OCI-LY1 (cell line): Measurements from ENCODE around the gene HBZ.

ENCODE experiments used
- H2AFZ ChIP-seq: fragments of 200-600 bp; sonication (generic), shearing (Covaris generic); 2 replicates; pipeline ENCODE4 v1.6.0; 2014; ENCODE audit warnings: antibody characterized with exemption, mild to moderate bottlenecking, low read length
- H3F3A ChIP-seq: fragments of 200-600 bp; sonication (generic), shearing (Covaris generic); 2 replicates; pipeline ENCODE4 v1.6.0; 2014; ENCODE audit warnings: mild to moderate bottlenecking, antibody characterized with exemption, low read length, moderate library complexity; ENCODE audit not compliant: insufficient read depth
- H3K27ac ChIP-seq: fragments of 200-600 bp; sonication (generic); 2 replicates; pipeline ENCODE4 v1.5.1; 2014; ENCODE audit warnings: low read length, mixed run types, mild to moderate bottlenecking, low read depth; ENCODE audit not compliant: poor library complexity, severe bottlenecking
- H3K27me3 ChIP-seq: fragments of 200-600 bp; sonication (generic); 2 replicates; pipeline ENCODE4 v1.6.0; 2014; ENCODE audit warnings: antibody characterized with exemption, mild to moderate bottlenecking, low read length, moderate library complexity; ENCODE audit not compliant: insufficient read depth
- H3K36me3 ChIP-seq: fragments of 200-600 bp; sonication (generic); 2 replicates; pipeline ENCODE4 v1.6.1; 2014; ENCODE audit warnings: mild to moderate bottlenecking, antibody characterized with exemption, low read length, moderate library complexity, mixed read lengths; ENCODE audit not compliant: insufficient read depth
- H3K4me1 ChIP-seq: fragments of 200-600 bp; sonication (generic); 2 replicates; pipeline ENCODE4 v1.5.1; 2014; ENCODE audit warnings: mild to moderate bottlenecking, low read length, moderate library complexity; ENCODE audit not compliant: insufficient read depth, severe bottlenecking
- H3K4me2 ChIP-seq: fragments of 200-600 bp; sonication (generic), shearing (Covaris generic); 2 replicates; pipeline ENCODE4 v1.6.1; 2014; ENCODE audit warnings: low read length
- H3K4me3 ChIP-seq: fragments of 200-600 bp; sonication (generic); 2 replicates; pipeline ENCODE4 v1.5.1; 2014; ENCODE audit warnings: low read length, low read depth, mild to moderate bottlenecking, mixed read lengths; ENCODE audit not compliant: poor library complexity, severe bottlenecking
- H3K79me2 ChIP-seq: fragments of 200-600 bp; shearing (Covaris generic); 2 replicates; pipeline ENCODE4 v1.6.1; 2016; ENCODE audit warnings: mixed run types, low read length, mixed read lengths; ENCODE audit not compliant: insufficient read depth
- H3K9ac ChIP-seq: fragments of 200-600 bp; sonication (generic), shearing (Covaris generic); 2 replicates; pipeline ENCODE4 v1.6.1; 2014; ENCODE audit warnings: mild to moderate bottlenecking, low read length, mixed read lengths
- H3K9me2 ChIP-seq: fragments of 200-600 bp; sonication (generic), shearing (Covaris generic); 2 replicates; pipeline ENCODE4 v1.6.1; 2014; ENCODE audit warnings: low read depth, mild to moderate bottlenecking, low read length, mixed read lengths
- H3K9me3 ChIP-seq: fragments of 200-600 bp; shearing (Covaris generic); 2 replicates; pipeline ENCODE4 v1.6.1; 2014; ENCODE audit warnings: low read length, mixed read lengths
- H4K20me1 ChIP-seq: fragments of 200-600 bp; sonication (generic), shearing (Covaris generic); 2 replicates; pipeline ENCODE4 v1.6.0; 2016; ENCODE audit warnings: mild to moderate bottlenecking, low read length; ENCODE audit not compliant: insufficient read depth
- EZH2 ChIP-seq: fragments of 200-600 bp; sonication (generic), shearing (Covaris generic); IDR thresholded peaks from 2 replicates; pipeline ENCODE4 v1.8.0; 2017; ENCODE audit warnings: borderline replicate concordance, mixed run types, mild to moderate bottlenecking, antibody characterized with exemption, low read length, moderate library complexity, mixed read lengths
- TF ChIP-seq, protein P1 (sequence below): fragments of 200-600 bp; sonication (generic), shearing (Covaris generic); IDR thresholded peaks from 2 replicates; pipeline ENCODE4 v1.5.1; 2017; ENCODE audit warnings: mild to moderate bottlenecking, antibody characterized with exemption, low read length, moderate library complexity, mixed read lengths

HBZ gene

DNA sequence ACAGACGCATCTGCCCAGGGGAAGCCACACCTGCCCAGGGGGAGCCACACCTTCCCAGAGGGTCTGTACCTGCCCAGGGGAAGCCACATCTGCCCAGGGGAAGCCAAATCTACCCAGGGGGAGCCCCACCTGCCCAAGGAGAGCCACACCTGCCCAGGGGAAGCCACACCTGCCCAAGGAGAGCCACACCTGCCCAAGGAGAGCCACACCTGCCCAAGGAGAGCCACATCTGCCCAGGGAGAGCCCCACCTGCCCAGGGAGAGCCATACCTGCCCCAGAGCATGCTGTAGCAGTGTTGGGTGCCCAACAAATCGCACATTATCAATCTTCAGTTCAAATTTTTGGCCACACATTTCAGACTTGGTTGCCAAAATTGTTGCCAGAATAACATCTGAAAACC, 33.6 kb upstream of the HBZ start:
- Histone ChIP-seq H4K20me1 (no peaks in the 10 kb centered on the region), H3K9me2 (no peaks in the 10 kb centered on the region), H3K4me1 (peaks cover 4% of the 10 kb centered on the region), H3K27me3 (no peaks in the 10 kb centered on the region), H3K9ac (no peak overlapping the region), H3K79me2 (no peaks in the 10 kb centered on the region), H3K27ac (no peak overlapping the region), H3K36me3 (peaks cover 20% of the 10 kb centered on the region), H2AFZ (no peak overlapping the region), H3K4me2 (no peak overlapping the region), H3K9me3 (no peaks in the 10 kb centered on the region), H3K4me3 (no peak overlapping the region), H3F3A (no peaks in the 10 kb centered on the region)
- TF ChIP-seq, protein P1, sequence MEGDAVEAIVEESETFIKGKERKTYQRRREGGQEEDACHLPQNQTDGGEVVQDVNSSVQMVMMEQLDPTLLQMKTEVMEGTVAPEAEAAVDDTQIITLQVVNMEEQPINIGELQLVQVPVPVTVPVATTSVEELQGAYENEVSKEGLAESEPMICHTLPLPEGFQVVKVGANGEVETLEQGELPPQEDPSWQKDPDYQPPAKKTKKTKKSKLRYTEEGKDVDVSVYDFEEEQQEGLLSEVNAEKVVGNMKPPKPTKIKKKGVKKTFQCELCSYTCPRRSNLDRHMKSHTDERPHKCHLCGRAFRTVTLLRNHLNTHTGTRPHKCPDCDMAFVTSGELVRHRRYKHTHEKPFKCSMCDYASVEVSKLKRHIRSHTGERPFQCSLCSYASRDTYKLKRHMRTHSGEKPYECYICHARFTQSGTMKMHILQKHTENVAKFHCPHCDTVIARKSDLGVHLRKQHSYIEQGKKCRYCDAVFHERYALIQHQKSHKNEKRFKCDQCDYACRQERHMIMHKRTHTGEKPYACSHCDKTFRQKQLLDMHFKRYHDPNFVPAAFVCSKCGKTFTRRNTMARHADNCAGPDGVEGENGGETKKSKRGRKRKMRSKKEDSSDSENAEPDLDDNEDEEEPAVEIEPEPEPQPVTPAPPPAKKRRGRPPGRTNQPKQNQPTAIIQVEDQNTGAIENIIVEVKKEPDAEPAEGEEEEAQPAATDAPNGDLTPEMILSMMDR = no peak
- TF ChIP-seq EZH2 = no peak

DNA sequence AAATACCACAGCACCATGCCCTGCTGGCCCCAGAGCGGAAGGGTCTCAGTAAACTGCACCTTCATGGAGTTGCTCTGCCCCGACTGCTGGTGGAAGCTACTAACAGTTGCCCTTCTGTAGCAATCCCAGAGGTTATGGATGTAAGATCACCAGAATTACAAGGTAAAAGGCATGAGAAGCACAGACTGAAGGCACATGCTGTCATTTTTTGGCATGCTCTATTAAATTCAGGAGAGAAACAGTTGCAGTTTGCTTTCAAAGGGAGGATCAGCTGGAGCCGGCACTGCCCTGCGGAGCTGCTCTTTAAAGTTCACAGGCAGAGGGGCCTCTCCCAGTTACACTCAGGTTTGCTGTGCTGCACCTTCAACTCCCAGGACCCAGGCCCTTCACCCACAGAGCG, 33.1 kb upstream of the HBZ start:
- no peak overlapping the region for H3K27ac ChIP-seq
- H3K36me3 ChIP-seq = peaks cover 17% of the 10 kb centered on the region
- no peaks in the 10 kb centered on the region for H3F3A ChIP-seq
- peaks cover 4% of the 10 kb centered on the region for H3K4me1 ChIP-seq
- no peak overlapping the region for H3K9ac ChIP-seq
- no peaks in the 10 kb centered on the region for H3K9me2 ChIP-seq
- no peaks in the 10 kb centered on the region for H3K9me3 ChIP-seq
- no peaks in the 10 kb centered on the region for H4K20me1 ChIP-seq
- TF ChIP-seq, protein P1 = no peak
- TF ChIP-seq EZH2 = no peak
- no peak overlapping the region for H3K4me2 ChIP-seq
- no peaks in the 10 kb centered on the region for H3K27me3 ChIP-seq
- no peak overlapping the region for H2AFZ ChIP-seq
- no peak overlapping the region for H3K4me3 ChIP-seq
- no peaks in the 10 kb centered on the region for H3K79me2 ChIP-seq

DNA sequence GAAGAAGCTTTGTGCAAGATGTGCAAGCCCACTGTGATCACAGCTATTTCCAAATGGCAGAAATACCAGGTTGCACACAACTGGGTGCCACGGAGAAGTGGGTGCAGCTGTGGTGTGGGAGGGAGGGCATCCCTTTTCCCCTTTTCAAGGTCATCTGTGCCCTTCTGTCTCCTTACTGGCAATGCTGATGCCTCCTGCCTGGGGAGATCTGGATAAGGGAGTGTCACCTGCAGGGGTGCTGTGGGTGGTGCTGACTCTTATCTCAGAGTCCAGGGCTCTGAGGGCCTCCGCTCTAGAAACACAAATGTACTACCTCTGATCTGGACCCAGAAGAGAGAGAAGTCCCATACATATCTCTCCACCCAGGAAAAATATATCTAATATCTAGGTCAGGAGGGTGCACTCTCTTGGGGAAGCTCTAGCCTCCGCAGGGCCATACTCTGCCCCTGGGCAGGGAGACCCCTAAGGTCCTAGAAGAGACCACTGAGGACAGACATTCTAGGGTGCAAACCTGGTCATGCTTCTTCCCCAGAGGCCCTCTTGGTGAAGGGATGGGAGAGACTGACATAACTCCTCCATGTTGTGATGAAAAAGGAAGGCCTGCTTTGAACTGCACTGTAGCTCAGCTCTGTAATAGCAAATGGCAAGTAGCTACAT, 32.5 kb upstream of the HBZ start:
- Histone ChIP-seq H3K9me2 (no peaks in the 10 kb centered on the region), H3K36me3 (peaks cover 17% of the 10 kb centered on the region), H2AFZ (no peak overlapping the region), H3K79me2 (no peaks in the 10 kb centered on the region), H3F3A (no peaks in the 10 kb centered on the region), H3K9ac (no peak overlapping the region), H3K4me3 (no peak overlapping the region), H4K20me1 (no peaks in the 10 kb centered on the region), H3K27ac (no peak overlapping the region), H3K4me1 (peaks cover 4% of the 10 kb centered on the region), H3K9me3 (no peaks in the 10 kb centered on the region), H3K27me3 (no peaks in the 10 kb centered on the region), H3K4me2 (no peak overlapping the region)
- TF ChIP-seq, protein P1 = no peak
- TF ChIP-seq EZH2 = no peak
